GM19193 (cell line): ENCODE data around the gene SLC2A9.

Experiments
- POLR2A ChIP-seq: IDR thresholded peaks from 4 replicates; pipeline ENCODE4 v1.6.1; 2011; ENCODE audit not compliant: insufficient read depth, insufficient read length; ENCODE audit errors: extremely low read depth

The SLC2A9 gene

GRCh38 chr4:10020871-10021652 is at the start of gene SLC2A9:
TSS of gene SLC2A9 (minus strand) at chr4:10021497. CDS start at chr4:10021429, 68 bp downstream.
- no peak for TF ChIP-seq POLR2A

GRCh38 chr4:10069075-10069642 is 47.9 kb upstream of the SLC2A9 start:
- no peak for TF ChIP-seq POLR2A

- no peak for TF ChIP-seq POLR2A
Observed at GRCh38 chr4:10066670-10067651, 45.7 kb upstream of the SLC2A9 start.

GRCh38 chr4:10066206-10066605 is 44.9 kb upstream of the SLC2A9 start:
- TF ChIP-seq POLR2A, result no peak

- no peak for TF ChIP-seq POLR2A
Observed at GRCh38 chr4:10063544-10064300, 42.4 kb upstream of the SLC2A9 start.

- TF ChIP-seq POLR2A, result no peak
Observed at GRCh38 chr4:10061650-10062415, 40.5 kb upstream of the SLC2A9 start.

- no peak for TF ChIP-seq POLR2A
Observed at GRCh38 chr4:10058371-10058770, 37.1 kb upstream of the SLC2A9 start.

- no peak for TF ChIP-seq POLR2A
Observed at GRCh38 chr4:10057023-10057395, 35.7 kb upstream of the SLC2A9 start.

GRCh38 chr4:10056334-10057022 is 35.2 kb upstream of the SLC2A9 start:
- no peak for TF ChIP-seq POLR2A

- no peak for TF ChIP-seq POLR2A
Observed at GRCh38 chr4:10055871-10056270, 34.6 kb upstream of the SLC2A9 start.

- no peak for TF ChIP-seq POLR2A
Observed at GRCh38 chr4:10054571-10055041, 33.3 kb upstream of the SLC2A9 start.

- TF ChIP-seq POLR2A, result no peak
Observed at GRCh38 chr4:10053635-10054453, 32.5 kb upstream of the SLC2A9 start.
